Measurements from ENCODE around the gene NFIB. TPM values are rescaled to one million over a fixed set of nuclear protein-coding genes. Genes with fewer than 3 reads are reported as not detected.

The NFIB gene
- total and polyA plus RNA-seq, 2 of the 4 experiments (the other 2 are of a cell fraction), result 1.4 to 2.0 TPM

- no peak overlapping the region for H2AK9ac ChIP-seq (replicated peaks; ENCODE audit: low read depth, low read length, poor library complexity)
- dilution Hi-C loops (cut with HindIII; ENCODE audit: low sequenced_read_pairs, unreplicated experiment), result no loop called here
- ChIA-PET POLR2A (ENCODE audit: unreplicated experiment) (no interaction called here), CTCF (no interaction called here)
- H4K20me1 ChIP-seq (ENCODE audit: insufficient read depth, low read length), result no peaks in the 10 kb centered on the region
- H3K23ac ChIP-seq (ENCODE audit: low read depth, low read length), result no peak overlapping the region
- no TSS peak for BruUV-seq (replicated peaks)
- ATAC-seq (ENCODE audit: low read depth) (no peak), DNase-seq (no peak)
- H3K4ac ChIP-seq (ENCODE audit: low read depth, low read length), result no peak overlapping the region
- no peaks in the 10 kb centered on the region for H3K79me1 ChIP-seq (ENCODE audit: low read depth in 1 of 2, low read length in 2 of 2)
- peaks cover 14% of the 10 kb centered on the region for H3K27me3 ChIP-seq (ENCODE audit: control insufficient read depth, insufficient read depth, low read length)
- H2BK5ac ChIP-seq (ENCODE audit: low read depth, low read length, poor library complexity, severe bottlenecking), result no peak overlapping the region
- H3K4me2 ChIP-seq (ENCODE audit: low read depth, low read length), result no peak overlapping the region
- H3K27ac ChIP-seq (ENCODE audit: insufficient read depth, low read length), result no peak overlapping the region
- H2BK20ac ChIP-seq (ENCODE audit: low read depth, low read length), result no peak overlapping the region
- no CpG with 5 or more reads among the region's 2 CpGs for WGBS, 2 experiments (ENCODE audit: extremely low coverage in 2 of 2, insufficient read length in 1 of 2)
- no peak overlapping the region for H3K9ac ChIP-seq (ENCODE audit: low read depth, low read length)
- H2BK15ac ChIP-seq (ENCODE audit: low read depth, low read length), result no peak overlapping the region
- no peaks in the 10 kb centered on the region for H3K9me3 ChIP-seq (ENCODE audit: control insufficient read depth, insufficient read depth, low read length)
- H3K56ac ChIP-seq (ENCODE audit: extremely low read depth, insufficient read depth, low read length), result no peak overlapping the region
- in situ Hi-C loops (cut with MboI; ENCODE audit: low sequenced_read_pairs), result no loop called here
- no peak overlapping the region for H4K91ac ChIP-seq (ENCODE audit: insufficient read depth, low read depth, low read length)
- H3K18ac ChIP-seq (ENCODE audit: low read depth, low read length), result no peak overlapping the region
- H3K4me1 ChIP-seq (ENCODE audit: control insufficient read depth, insufficient read depth, low read length), result no peaks in the 10 kb centered on the region
- no peak overlapping the region for H2AFZ ChIP-seq (replicated peaks; ENCODE audit: low read length, poor library complexity)
- H3K9me1 ChIP-seq (ENCODE audit: insufficient read depth, low read length), result no peaks in the 10 kb centered on the region
- H4K8ac ChIP-seq (ENCODE audit: low read depth in 2 of 2, low read length in 2 of 2), result no peak overlapping the region
- no peak overlapping the region for H4K5ac ChIP-seq (ENCODE audit: low read depth, low read length)
- H3K4me3 ChIP-seq (ENCODE audit: insufficient read depth, low read depth, low read length), result no peak overlapping the region
- H2BK120ac ChIP-seq (ENCODE audit: low read depth, low read length), result no peak overlapping the region
- TF ChIP-seq MXI1 (IDR thresholded peaks at IDR 0.05; ENCODE audit: borderline replicate concordance, low read depth, low read length) (no peak), ELK1 (IDR thresholded peaks at IDR 0.05; ENCODE audit: borderline replicate concordance, low read depth, low read length) (no peak), USF2 (IDR thresholded peaks at IDR 0.05; ENCODE audit: low read depth, low read length) (no peak), MAZ (IDR thresholded peaks at IDR 0.05; ENCODE audit: borderline replicate concordance, low read depth, low read length) (no peak), BHLHE40 (IDR thresholded peaks at IDR 0.05; ENCODE audit: low read depth, low read length) (no peak), MAFK (IDR thresholded peaks at IDR 0.05; ENCODE audit: low read depth, low read length) (no peak), CTCF (conservative IDR thresholded peaks at IDR 0.05; ENCODE audit: low read depth, low read length) (no peak), SMC3 (IDR thresholded peaks at IDR 0.05; ENCODE audit: low read depth, low read length) (no peak), RCOR1 (IDR thresholded peaks at IDR 0.05; ENCODE audit: insufficient replicate concordance, low read length) (no peak), CEBPB (IDR thresholded peaks at IDR 0.05; ENCODE audit: low read depth, low read length) (no peak), RFX5 (IDR thresholded peaks at IDR 0.05; ENCODE audit: low read depth, low read length) (no peak), CHD1 (IDR thresholded peaks at IDR 0.05; ENCODE audit: low read depth, low read length) (no peak), RAD21 (IDR thresholded peaks at IDR 0.05; ENCODE audit: low read length) (no peak), POLR2A (IDR thresholded peaks at IDR 0.05; ENCODE audit: low read depth, low read length) (no peak), NFE2L2 (IDR thresholded peaks at IDR 0.05; ENCODE audit: low read depth, low read length) (no peak), FOS (IDR thresholded peaks at IDR 0.05; ENCODE audit: low read depth, low read length) (no peak)
- no peak overlapping the region for H2AK5ac ChIP-seq (ENCODE audit: low read depth, low read length)
- H3K36me3 ChIP-seq (ENCODE audit: control insufficient read depth, insufficient read depth, low read length), result no peaks in the 10 kb centered on the region
- intact Hi-C loops (cut with micrococcal nuclease), result no loop called here
- no peak overlapping the region for H3K14ac ChIP-seq (replicated peaks; ENCODE audit: low read depth, low read length)
Measured at GRCh38 chr9:14261616-14262015, 52.3 kb downstream of the NFIB start.
